Stimulated activated naive CD4-positive, alpha-beta T cell (primary cell): ENCODE measurements around the gene FAIM2.

ENCODE experiments used
- DNase-seq, 6 experiments: peaks; one replicate each; lab custom pipeline; 2025; lab: John Stamatoyannopoulos, UW

Gene FAIM2

GRCh38 chr12:49824416-49824815, 79.3 kb downstream of the FAIM2 start:
- DNase-seq = no peak

GRCh38 chr12:49823951-49824350, 79.7 kb downstream of the FAIM2 start:
- DNase-seq = no peak

- DNase-seq = no peak
These were observed 80.3 kb downstream of the FAIM2 start for GRCh38 chr12:49823350-49823749.

GRCh38 chr12:49821373-49822287, 82.1 kb downstream of the FAIM2 start:
- DNase-seq = no peak

GRCh38 chr12:49819786-49820185, 83.9 kb downstream of the FAIM2 start:
- no peak for DNase-seq

- DNase-seq = no peak
These were observed 85.3 kb downstream of the FAIM2 start for GRCh38 chr12:49818241-49818895.
